Uterus (tissue), 2 donors: ENCODE data around the gene ARL6IP4.

ENCODE experiments used
- POLR2A ChIP-seq, 2 donors: fragments of 450-650 bp; IDR thresholded peaks; one replicate each; pipeline ENCODE4 v1.6.1; 2016; ENCODE audit warnings: antibody characterized with exemption in 2 of 2, mild to moderate bottlenecking in 1 of 2, moderate library complexity in 1 of 2
- TF ChIP-seq, protein P1 (sequence below), 4 experiments: fragments of 200-600 bp in 2 of 4; fragments of 450-650 bp in 2 of 4; sonication (generic) in 2 of 4; IDR thresholded peaks; one replicate each; pipeline ENCODE4 v1.5.1; 2016 to 2019; ENCODE audit warnings: antibody characterized with exemption in 4 of 4, mild to moderate bottlenecking in 2 of 4, moderate library complexity in 1 of 4

DNA sequence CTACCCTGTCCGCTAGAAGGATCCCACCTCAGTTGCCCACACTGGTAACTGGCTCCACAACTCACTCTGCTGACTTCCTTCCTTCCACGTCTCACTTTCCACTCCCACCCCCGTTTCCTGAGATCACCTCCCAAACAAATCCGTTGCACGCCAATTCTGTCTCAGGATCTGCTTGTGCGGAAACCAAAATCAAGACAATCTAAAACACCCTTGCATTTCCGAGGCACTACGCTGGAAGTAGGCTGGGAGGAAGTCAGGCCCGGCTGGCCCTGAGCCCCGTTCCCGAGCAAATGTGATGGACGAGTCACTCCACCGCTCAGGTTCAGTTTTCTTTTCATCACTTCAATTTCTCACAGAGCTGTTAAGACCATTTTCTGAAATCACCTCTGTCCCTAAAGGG lies 37.3 kb upstream of the ARL6IP4 start:
- TF ChIP-seq, protein P1, sequence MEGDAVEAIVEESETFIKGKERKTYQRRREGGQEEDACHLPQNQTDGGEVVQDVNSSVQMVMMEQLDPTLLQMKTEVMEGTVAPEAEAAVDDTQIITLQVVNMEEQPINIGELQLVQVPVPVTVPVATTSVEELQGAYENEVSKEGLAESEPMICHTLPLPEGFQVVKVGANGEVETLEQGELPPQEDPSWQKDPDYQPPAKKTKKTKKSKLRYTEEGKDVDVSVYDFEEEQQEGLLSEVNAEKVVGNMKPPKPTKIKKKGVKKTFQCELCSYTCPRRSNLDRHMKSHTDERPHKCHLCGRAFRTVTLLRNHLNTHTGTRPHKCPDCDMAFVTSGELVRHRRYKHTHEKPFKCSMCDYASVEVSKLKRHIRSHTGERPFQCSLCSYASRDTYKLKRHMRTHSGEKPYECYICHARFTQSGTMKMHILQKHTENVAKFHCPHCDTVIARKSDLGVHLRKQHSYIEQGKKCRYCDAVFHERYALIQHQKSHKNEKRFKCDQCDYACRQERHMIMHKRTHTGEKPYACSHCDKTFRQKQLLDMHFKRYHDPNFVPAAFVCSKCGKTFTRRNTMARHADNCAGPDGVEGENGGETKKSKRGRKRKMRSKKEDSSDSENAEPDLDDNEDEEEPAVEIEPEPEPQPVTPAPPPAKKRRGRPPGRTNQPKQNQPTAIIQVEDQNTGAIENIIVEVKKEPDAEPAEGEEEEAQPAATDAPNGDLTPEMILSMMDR (IDR thresholded peaks at IDR 0.05) = no peak
- TF ChIP-seq POLR2A (IDR thresholded peaks at IDR 0.05) = no peak
